H9 (cell line): ENCODE data around the gene PCGF5. TPM values are rescaled to one million over a fixed set of nuclear protein-coding genes. Genes with fewer than 3 reads are reported as not detected.

Experiments
- DNase-seq: peaks from one replicate; pipeline ENCODE4 v3.0.0-alpha.2; 2017
- H2AFZ ChIP-seq: one replicate; pipeline ENCODE4 v1.6.1; 2013; ENCODE audit warnings: mild to moderate bottlenecking, low read length, control low read depth, moderate library complexity
- H2AK5ac ChIP-seq: 2 replicates; pipeline ENCODE4 v1.6.1; 2013; ENCODE audit warnings: low read length, control low read depth, mixed read lengths; ENCODE audit not compliant: insufficient read length
- H2BK120ac ChIP-seq: one replicate; pipeline ENCODE4 v1.6.1; 2013; ENCODE audit warnings: low read depth, mild to moderate bottlenecking, low read length, control low read depth, inconsistent platforms; ENCODE audit not compliant: poor library complexity, severe bottlenecking
- H2BK12ac ChIP-seq: 2 replicates; pipeline ENCODE4 v1.6.1; 2013; ENCODE audit warnings: low read length, control low read depth, mixed read lengths, low read depth; ENCODE audit not compliant: insufficient read length
- H2BK15ac ChIP-seq: 2 replicates; pipeline ENCODE4 v1.6.1; 2013; ENCODE audit warnings: low read depth, low read length, control low read depth
- H2BK20ac ChIP-seq: one replicate; pipeline ENCODE4 v1.6.1; 2013; ENCODE audit warnings: low read depth, mild to moderate bottlenecking, low read length, control low read depth, inconsistent platforms; ENCODE audit not compliant: poor library complexity, severe bottlenecking
- H2BK5ac ChIP-seq: 2 replicates; pipeline ENCODE4 v1.6.1; 2013; ENCODE audit warnings: low read length, control low read depth, mixed read lengths; ENCODE audit not compliant: insufficient read length
- H3K14ac ChIP-seq: 2 replicates; pipeline ENCODE4 v1.6.1; 2013; ENCODE audit warnings: low read length, control low read depth; ENCODE audit not compliant: insufficient read depth
- H3K18ac ChIP-seq: 2 replicates; pipeline ENCODE4 v1.6.1; 2013; ENCODE audit warnings: low read depth, mild to moderate bottlenecking, mixed read lengths, low read length, control low read depth; ENCODE audit not compliant: insufficient read length
- H3K23ac ChIP-seq: 2 replicates; pipeline ENCODE4 v1.6.1; 2013; ENCODE audit warnings: low read length, control low read depth, mixed read lengths, low read depth; ENCODE audit not compliant: insufficient read length
- H3K23me2 ChIP-seq: 2 replicates; pipeline ENCODE4 v1.6.1; 2013; ENCODE audit warnings: low read depth, mild to moderate bottlenecking, mixed read lengths, low read length, control low read depth; ENCODE audit not compliant: insufficient read length, poor library complexity, severe bottlenecking
- H3K27ac ChIP-seq: 2 replicates; pipeline ENCODE4 v1.5.1; 2013; ENCODE audit warnings: low read length, control low read depth, mixed read lengths, low read depth; ENCODE audit not compliant: insufficient read length
- H3K27me3 ChIP-seq: 2 replicates; pipeline ENCODE4 v1.6.1; 2013; ENCODE audit warnings: low read length, control low read depth, inconsistent platforms; ENCODE audit not compliant: insufficient read depth
- H3K4ac ChIP-seq: 2 replicates; pipeline ENCODE4 v1.6.1; 2013; ENCODE audit warnings: low read depth, mild to moderate bottlenecking, control low read depth, inconsistent platforms, low read length, moderate library complexity
- H3K4me1 ChIP-seq: 2 replicates; pipeline ENCODE4 v1.6.1; 2013; ENCODE audit warnings: low read length, control low read depth, inconsistent platforms; ENCODE audit not compliant: insufficient read depth
- H3K4me2 ChIP-seq: 2 replicates; pipeline ENCODE4 v1.6.1; 2013; ENCODE audit warnings: low read length, control low read depth, mixed read lengths; ENCODE audit not compliant: insufficient read length, insufficient read depth
- H3K56ac ChIP-seq: 2 replicates; pipeline ENCODE4 v1.6.1; 2013; ENCODE audit warnings: low read depth, mild to moderate bottlenecking, mixed read lengths, low read length, control low read depth; ENCODE audit not compliant: insufficient read length
- H3K79me1 ChIP-seq: 2 replicates; pipeline ENCODE4 v1.6.1; 2013; ENCODE audit warnings: low read depth, mild to moderate bottlenecking, moderate library complexity, low read length, control low read depth, inconsistent platforms; ENCODE audit not compliant: insufficient read depth, poor library complexity, severe bottlenecking
- H3K79me2 ChIP-seq: 2 replicates; pipeline ENCODE4 v1.6.1; 2013; ENCODE audit warnings: low read length, control low read depth, inconsistent platforms; ENCODE audit not compliant: insufficient read depth
- H3K9ac ChIP-seq: 2 replicates; pipeline ENCODE4 v1.6.1; 2013; ENCODE audit warnings: low read length, control low read depth, mixed read lengths; ENCODE audit not compliant: insufficient read length; ENCODE audit errors: extremely low read depth
- H3K9me3 ChIP-seq: one replicate; pipeline ENCODE4 v1.6.1; 2013; ENCODE audit warnings: low read depth, low read length, inconsistent platforms; ENCODE audit not compliant: control insufficient read depth
- H3T11ph ChIP-seq: one replicate; pipeline ENCODE4 v1.6.1; 2013; ENCODE audit warnings: mild to moderate bottlenecking, low read length, control low read depth, inconsistent platforms
- H4K20me1 ChIP-seq: one replicate; pipeline ENCODE4 v1.6.1; 2013; ENCODE audit not compliant: control insufficient read depth, insufficient read length, insufficient read depth
- H4K5ac ChIP-seq: 2 replicates; pipeline ENCODE4 v1.6.1; 2013; ENCODE audit warnings: low read depth, mild to moderate bottlenecking, mixed read lengths, low read length, control low read depth; ENCODE audit not compliant: insufficient read length
- H4K8ac ChIP-seq: replicated peaks from 2 replicates; pipeline ENCODE4 v1.6.1; 2013; ENCODE audit warnings: low read length, control low read depth, mixed read lengths, low read depth; ENCODE audit not compliant: insufficient read length
- H4K91ac ChIP-seq: 2 replicates; pipeline ENCODE4 v1.6.1; 2013; ENCODE audit warnings: low read depth, mild to moderate bottlenecking, moderate library complexity, mixed read lengths, low read length, control low read depth; ENCODE audit not compliant: insufficient read length
- H3K27ac Mint-ChIP-seq, 3 experiments: 2 replicates in 2 of 3; 3 replicates in 1 of 3; pipeline ENCODE4 v1.8.0; 2020 to 2021; ENCODE audit warnings: mixed read lengths in 3 of 3, mild to moderate bottlenecking in 1 of 3, moderate library complexity in 1 of 3
- H3K27me3 Mint-ChIP-seq: 2 replicates; pipeline ENCODE4 v1.8.0; 2021; ENCODE audit warnings: low read depth, mild to moderate bottlenecking, moderate library complexity, mixed read lengths
- H3K36me3 Mint-ChIP-seq, 3 experiments: 2 replicates in 2 of 3; 3 replicates in 1 of 3; pipeline ENCODE4 v1.8.0; 2020 to 2021; ENCODE audit warnings: low read depth in 3 of 3, mixed read lengths in 3 of 3; ENCODE audit not compliant: insufficient read depth in 1 of 3
- H3K4me1 Mint-ChIP-seq, 2 experiments: 2 replicates each; pipeline ENCODE4 v1.8.0; 2020; ENCODE audit warnings: mixed read lengths in 2 of 2
- H3K4me3 Mint-ChIP-seq, 2 experiments: 2 replicates in 1 of 2; 3 replicates in 1 of 2; pipeline ENCODE4 v1.8.0; 2020 to 2021; ENCODE audit warnings: mild to moderate bottlenecking in 2 of 2, mixed read lengths in 2 of 2, moderate library complexity in 1 of 2
- H3K9me3 Mint-ChIP-seq, 2 experiments: 2 replicates in 1 of 2; 3 replicates in 1 of 2; pipeline ENCODE4 v1.8.0; 2020; ENCODE audit warnings: mild to moderate bottlenecking in 2 of 2, mixed read lengths in 2 of 2, moderate library complexity in 1 of 2
- CTCF ChIP-seq: fragments of 200-600 bp; sonication (generic); conservative IDR thresholded peaks from 3 replicates; pipeline ENCODE4 v1.8.0; 2021; ENCODE audit warnings: antibody characterized with exemption, mild to moderate bottlenecking
- WGBS: extraction: QIAGEN DNeasy Blood & Tissue Kit; methylation state at CpG from one replicate; pipeline ENCODE4 v1.1.7; 2013; ENCODE audit warnings: missing lambda C conversion rate, low lambda C conversion rate, mixed read lengths; ENCODE audit not compliant: insufficient read length; ENCODE audit errors: extremely low coverage; 5-methylcytosine and 5-hydroxymethylcytosine counted together
- total RNA-seq: library from RNA; stranded (reverse); gene quantifications from 2 replicates; pipeline ENCODE4 v1.2.1, GENCODE V29; 2021

Gene PCGF5
- total RNA-seq, 1 experiment from 2014 or later, result 6.9 TPM

- H3K4me3 Mint-ChIP-seq, result no peak overlapping the region
- TF ChIP-seq CTCF, result no peak
- H3K27me3 Mint-ChIP-seq, result peaks cover 9% of the 10 kb centered on the region; the same call in 1 of the 2 replicates
- Histone ChIP-seq H4K91ac (no peak overlapping the region), H3K14ac (no peak overlapping the region), H3K9ac (no peak overlapping the region), H3K23me2 (no peaks in the 10 kb centered on the region), H2AFZ (no peak overlapping the region), H4K8ac (no peak overlapping the region), H3K4me2 (no peak overlapping the region), H3K27ac (no peak overlapping the region), H3K18ac (no peak overlapping the region), H2BK5ac (no peak overlapping the region), H3K56ac (no peak overlapping the region), H4K5ac (no peak overlapping the region), H3T11ph (no peak overlapping the region), H2BK15ac (no peak overlapping the region), H2BK20ac (no peak overlapping the region), H3K27me3 (no peaks in the 10 kb centered on the region), H4K20me1 (no peaks in the 10 kb centered on the region), H2BK12ac (no peak overlapping the region), H3K79me1 (no peaks in the 10 kb centered on the region), H3K9me3 (no peaks in the 10 kb centered on the region), H3K79me2 (no peaks in the 10 kb centered on the region), H3K23ac (no peak overlapping the region), H2AK5ac (no peak overlapping the region), H2BK120ac (no peak overlapping the region), H3K4me1 (peaks cover 3% of the 10 kb centered on the region; the same call in 1 of the 2 replicates), H3K4ac (no peak overlapping the region)
- no peaks in the 10 kb centered on the region for H3K36me3 Mint-ChIP-seq
- WGBS, result no CpG with 5 or more reads among the region's 1 CpG
- no peaks in the 10 kb centered on the region for H3K9me3 Mint-ChIP-seq
- H3K27ac Mint-ChIP-seq, result no peak overlapping the region
- no peak for DNase-seq
- no peaks in the 10 kb centered on the region for H3K4me1 Mint-ChIP-seq
Measured at GRCh38 chr10:91198781-91199180, 21.7 kb upstream of the PCGF5 start.
